ENCODE data around the gene DDX46.
"Not testable (repeated sequence)": the region's sequence is repeated elsewhere in the genome, so short reads cannot be mapped to it uniquely, and the experiment has no call there.

DDX46 gene, protein sequence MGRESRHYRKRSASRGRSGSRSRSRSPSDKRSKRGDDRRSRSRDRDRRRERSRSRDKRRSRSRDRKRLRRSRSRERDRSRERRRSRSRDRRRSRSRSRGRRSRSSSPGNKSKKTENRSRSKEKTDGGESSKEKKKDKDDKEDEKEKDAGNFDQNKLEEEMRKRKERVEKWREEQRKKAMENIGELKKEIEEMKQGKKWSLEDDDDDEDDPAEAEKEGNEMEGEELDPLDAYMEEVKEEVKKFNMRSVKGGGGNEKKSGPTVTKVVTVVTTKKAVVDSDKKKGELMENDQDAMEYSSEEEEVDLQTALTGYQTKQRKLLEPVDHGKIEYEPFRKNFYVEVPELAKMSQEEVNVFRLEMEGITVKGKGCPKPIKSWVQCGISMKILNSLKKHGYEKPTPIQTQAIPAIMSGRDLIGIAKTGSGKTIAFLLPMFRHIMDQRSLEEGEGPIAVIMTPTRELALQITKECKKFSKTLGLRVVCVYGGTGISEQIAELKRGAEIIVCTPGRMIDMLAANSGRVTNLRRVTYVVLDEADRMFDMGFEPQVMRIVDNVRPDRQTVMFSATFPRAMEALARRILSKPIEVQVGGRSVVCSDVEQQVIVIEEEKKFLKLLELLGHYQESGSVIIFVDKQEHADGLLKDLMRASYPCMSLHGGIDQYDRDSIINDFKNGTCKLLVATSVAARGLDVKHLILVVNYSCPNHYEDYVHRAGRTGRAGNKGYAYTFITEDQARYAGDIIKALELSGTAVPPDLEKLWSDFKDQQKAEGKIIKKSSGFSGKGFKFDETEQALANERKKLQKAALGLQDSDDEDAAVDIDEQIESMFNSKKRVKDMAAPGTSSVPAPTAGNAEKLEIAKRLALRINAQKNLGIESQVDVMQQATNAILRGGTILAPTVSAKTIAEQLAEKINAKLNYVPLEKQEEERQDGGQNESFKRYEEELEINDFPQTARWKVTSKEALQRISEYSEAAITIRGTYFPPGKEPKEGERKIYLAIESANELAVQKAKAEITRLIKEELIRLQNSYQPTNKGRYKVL

DNA sequence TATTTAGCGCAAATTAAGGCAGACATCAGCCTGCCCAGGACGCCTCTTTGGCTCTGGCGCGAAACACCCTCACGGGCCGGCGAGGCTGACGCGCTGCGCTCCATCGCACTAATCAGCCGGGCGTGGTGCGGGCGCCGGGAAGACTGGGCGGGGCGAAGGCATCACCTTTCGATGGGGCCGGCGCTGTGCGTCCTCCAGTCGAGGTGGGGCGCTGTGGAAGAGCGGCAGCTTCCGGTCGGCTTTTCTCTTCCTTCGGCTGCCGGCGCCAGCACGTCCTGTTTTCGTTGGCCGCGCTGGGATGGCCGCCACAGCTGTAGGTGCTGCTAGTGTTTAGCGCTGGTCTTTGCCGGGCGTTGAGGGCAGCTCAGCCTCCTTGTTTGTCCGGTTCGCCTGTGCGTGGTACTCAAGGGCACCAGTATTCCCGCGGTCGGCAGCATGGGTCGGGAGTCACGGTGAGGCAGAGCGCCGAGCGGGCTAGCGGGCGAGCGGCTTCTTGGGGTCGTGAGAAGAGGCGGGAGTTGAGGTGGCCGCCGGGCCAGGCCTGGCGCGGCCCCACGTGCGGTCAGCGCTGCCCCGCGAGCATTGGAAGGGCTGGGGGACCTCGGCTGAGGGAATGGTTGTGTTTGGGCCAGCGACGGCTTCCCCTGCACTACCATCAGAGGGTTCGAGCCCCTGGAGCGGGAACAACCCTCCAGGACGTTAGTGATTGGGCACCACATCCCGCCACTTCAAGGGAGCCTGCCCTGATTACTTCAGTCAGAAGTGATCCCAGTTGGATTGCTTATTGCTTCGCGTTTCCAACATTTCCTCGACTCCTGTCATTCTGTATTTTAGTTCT lies at the start of gene DDX46:
Gene DDX46 (plus strand): TSS at position 276 of the 838 bp plus-strand sequence. CDS start 160 bp downstream, at position 436.
- in situ Hi-C loops (cut with HindIII; ENCODE audit: low sequenced_read_pairs): loop anchor here (5.0 kb wide), 1 partner anchor 81 kb away; no protein-coding TSS in a partner anchor

DNA sequence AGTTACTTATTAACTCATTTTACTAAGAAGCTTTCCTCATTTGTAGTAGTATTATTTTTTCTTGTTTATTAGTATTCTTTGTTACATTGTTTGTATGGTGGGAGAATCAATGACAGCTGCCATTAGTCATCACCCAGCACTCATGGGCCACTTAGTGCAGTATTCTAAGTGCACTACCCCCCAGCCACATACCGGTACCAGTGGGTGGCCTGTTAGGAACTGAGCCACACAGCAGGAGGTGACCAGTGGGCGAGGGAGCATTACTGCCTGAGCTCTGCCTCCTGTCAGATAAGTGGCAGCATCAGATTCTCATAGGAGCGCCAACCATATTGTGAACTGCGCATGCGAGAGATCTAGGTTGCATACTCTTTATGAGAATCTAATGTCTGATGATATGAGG lies 44.5 kb upstream of the DDX46 start:
- in situ Hi-C loops (cut with HindIII; ENCODE audit: low sequenced_read_pairs): no loop called here

- in situ Hi-C loops (cut with HindIII; ENCODE audit: low sequenced_read_pairs): no loop called here
Observed at GRCh38 chr5:134714541-134714940, 44.0 kb upstream of the DDX46 start.

DNA sequence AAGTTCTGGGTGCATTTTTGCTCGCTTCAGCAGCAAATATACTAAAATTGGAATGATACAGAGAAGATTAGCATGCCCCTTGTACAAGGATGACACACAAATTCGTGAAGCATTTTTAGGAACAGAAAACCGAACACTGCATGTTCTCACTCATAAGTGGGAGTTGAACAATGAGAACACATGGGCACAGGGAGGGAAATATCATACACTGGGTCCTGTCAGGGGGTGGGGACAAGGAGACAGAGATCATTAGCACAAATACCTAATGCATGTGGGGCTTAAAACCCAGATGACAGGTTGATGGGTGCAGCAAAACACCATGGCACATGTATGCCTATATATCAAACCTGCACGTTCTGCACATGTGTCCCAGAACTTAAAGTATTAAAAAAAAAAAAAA lies 43.1 kb upstream of the DDX46 start:
- in situ Hi-C loops (cut with HindIII; ENCODE audit: low sequenced_read_pairs): not testable (repeated sequence)

- in situ Hi-C loops (cut with HindIII; ENCODE audit: low sequenced_read_pairs): no loop called here
Observed at GRCh38 chr5:134724872-134725271, 33.7 kb upstream of the DDX46 start.

- in situ Hi-C loops (cut with HindIII; ENCODE audit: low sequenced_read_pairs): no loop called here
Observed at GRCh38 chr5:134732819-134733218, 25.8 kb upstream of the DDX46 start.

DNA sequence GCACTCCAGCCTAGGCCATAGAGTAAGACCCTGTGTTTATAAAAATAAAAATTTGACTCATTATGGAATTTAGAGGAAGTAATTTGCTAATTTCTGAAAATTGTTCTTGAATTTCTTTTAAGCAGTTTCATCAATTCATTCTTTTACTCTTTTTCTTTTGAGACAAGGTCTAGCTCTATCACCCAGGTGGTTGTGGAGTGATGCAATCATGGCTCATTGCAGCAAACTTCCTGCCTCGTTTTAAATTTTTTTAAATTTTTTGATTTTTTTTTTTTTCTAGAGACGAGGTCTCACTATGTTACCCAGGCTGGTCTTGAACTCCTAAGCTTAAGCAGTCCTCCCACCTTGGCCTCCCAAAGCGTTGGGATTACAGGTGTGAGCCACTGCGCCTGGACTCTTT lies 23.3 kb upstream of the DDX46 start:
- in situ Hi-C loops (cut with HindIII; ENCODE audit: low sequenced_read_pairs): no loop called here

DNA sequence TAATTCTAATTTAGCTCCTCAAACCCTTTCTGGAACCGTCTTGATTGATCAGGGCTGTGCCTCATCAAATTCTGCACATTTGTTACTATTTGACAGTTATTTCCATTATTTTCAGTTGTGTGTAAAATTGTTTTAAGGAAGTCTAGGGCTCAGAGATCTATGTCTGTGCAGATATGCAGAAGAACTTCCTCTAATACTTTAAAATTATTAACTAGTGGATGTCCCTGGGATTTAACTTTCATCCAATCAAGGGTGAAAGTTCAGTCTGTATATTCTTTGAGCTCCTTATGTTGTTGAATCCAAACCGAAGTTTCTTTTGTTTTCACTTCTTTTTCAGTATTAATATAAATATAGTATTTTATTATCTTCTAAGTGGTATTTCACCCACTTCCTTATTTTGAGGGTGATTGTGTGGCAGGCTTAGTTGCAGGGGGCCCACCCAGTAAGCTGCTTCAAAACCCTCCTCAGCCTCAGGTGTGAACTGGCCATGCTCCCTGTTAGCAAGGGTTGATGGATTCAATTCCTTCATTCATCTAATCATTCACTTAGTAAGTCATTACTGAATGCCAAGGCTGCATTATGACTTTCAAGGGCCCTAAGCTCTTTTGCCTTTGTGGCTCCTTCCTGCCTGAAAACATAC lies 22.3 kb upstream of the DDX46 start:
- in situ Hi-C loops (cut with HindIII; ENCODE audit: low sequenced_read_pairs): no loop called here

DNA sequence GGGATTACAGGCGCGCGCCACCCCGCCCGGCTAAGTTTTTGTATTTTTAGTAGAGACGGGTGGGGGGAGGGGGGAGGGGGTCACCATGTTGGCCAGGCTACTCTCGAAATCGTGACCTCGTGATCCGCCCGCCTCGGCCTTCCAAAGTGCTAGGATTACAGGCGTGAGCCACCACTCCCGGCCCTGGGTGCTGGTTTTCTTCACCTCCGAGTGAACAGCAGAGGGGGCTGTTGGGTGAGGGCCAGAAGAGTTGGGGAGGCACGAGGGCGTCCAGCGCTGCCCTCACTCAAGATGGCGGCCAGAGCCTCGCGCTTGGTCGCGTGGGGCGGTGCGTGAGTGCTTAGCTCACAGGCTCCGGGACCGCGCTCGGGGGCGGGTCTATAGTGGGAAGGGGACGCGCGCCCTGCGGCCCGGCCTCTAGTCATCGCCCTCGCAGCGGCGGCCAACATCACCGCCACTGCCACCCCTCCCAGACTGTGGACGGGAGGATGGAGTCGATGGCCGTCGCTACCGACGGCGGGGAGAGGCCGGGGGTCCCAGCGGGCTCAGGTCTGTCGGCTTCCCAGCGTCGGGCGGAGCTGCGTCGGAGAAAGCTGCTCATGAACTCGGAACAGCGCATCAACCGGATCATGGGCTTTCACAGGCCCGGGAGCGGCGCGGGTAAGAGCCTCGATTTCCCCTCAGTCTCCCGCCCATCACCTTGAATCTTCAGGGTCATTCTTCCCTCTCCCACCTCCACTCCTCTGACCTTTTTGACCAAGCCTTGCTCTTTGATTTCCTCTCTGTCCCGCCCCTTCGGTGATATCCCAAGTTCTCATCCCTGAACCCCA lies 20.2 kb upstream of the DDX46 start, which contains the start of gene CAMLG:
Gene CAMLG (plus strand): TSS at position 416 of the 830 bp plus-strand sequence. CDS start 73 bp downstream, at position 489.
- in situ Hi-C loops (cut with HindIII; ENCODE audit: low sequenced_read_pairs): no loop called here

GRCh38 chr5:134738963-134739661 lies 19.5 kb upstream of the DDX46 start:
- in situ Hi-C loops (cut with HindIII; ENCODE audit: low sequenced_read_pairs): no loop called here

DNA sequence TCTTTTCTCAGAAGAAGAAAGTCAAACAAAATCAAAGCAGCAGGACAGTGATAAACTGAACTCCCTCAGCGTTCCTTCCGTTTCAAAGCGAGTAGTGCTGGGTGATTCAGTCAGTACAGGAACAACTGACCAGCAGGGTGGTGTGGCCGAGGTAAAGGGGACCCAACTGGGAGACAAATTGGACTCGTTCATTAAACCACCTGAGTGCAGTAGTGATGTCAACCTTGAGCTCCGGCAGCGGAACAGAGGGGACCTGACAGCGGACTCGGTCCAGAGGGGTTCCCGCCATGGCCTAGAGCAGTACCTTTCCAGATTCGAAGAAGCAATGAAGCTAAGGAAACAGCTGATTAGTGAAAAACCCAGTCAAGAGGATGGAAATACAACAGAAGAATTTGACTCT lies 17.5 kb upstream of the DDX46 start:
- in situ Hi-C loops (cut with HindIII; ENCODE audit: low sequenced_read_pairs): no loop called here

DNA sequence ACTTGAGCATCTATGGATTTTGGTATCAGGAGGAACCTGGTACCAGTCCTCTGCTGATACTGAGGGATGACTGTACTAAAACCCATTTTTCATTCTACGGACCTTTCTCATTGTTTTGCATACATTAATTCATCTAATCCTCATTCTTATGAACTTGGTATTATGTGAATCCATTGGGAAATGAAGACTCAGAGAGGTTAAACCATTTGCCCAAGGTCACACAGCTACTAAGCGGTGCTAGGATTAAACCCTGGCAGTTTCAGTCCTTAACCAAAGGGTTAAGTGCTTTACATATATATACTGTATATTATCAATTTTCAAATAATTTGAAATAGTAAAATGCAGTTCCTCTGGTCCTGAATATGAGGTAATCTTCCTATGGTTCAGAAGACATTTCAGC lies 16.4 kb upstream of the DDX46 start:
- in situ Hi-C loops (cut with HindIII; ENCODE audit: low sequenced_read_pairs): no loop called here

DNA sequence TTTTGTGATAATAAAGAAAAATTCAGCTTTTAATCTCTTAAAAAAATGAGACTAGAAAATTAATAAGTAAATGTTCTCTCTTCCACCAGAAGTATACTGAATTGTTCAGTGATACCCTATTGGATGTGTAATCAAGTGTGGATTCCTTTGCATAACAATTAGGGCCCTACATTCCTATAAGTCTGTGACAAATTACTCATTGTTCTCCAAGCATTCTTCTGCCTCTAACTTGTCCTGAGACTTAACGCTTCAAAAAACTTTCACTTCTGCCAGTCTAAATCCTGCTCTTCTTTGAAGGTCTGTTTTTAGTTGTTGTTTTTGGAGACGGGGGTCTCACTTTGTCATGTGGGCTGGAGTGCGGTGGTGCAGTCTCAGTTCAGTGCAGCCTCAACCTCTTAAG lies 9.2 kb upstream of the DDX46 start:
- in situ Hi-C loops (cut with HindIII; ENCODE audit: low sequenced_read_pairs): no loop called here

DNA sequence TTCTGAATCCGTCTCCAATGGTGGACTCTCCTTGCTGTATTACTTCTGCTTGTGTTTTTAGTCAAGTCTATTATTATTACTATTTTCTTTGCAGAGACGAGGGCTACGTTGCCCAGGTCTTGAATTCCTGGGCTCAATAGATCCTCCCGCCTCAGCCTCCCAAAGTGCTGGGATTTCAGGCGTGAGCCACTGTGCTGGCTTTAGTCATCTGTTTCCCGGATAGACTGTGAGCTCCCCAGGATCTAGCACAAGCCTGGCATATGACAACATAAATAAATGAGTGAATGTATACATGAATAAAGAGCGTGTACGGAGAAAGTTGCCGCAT lies 439 bp upstream of the DDX46 start:
- in situ Hi-C loops (cut with HindIII; ENCODE audit: low sequenced_read_pairs): loop anchor here (5.0 kb wide), 1 partner anchor 81 kb away; no protein-coding TSS in a partner anchor

DNA sequence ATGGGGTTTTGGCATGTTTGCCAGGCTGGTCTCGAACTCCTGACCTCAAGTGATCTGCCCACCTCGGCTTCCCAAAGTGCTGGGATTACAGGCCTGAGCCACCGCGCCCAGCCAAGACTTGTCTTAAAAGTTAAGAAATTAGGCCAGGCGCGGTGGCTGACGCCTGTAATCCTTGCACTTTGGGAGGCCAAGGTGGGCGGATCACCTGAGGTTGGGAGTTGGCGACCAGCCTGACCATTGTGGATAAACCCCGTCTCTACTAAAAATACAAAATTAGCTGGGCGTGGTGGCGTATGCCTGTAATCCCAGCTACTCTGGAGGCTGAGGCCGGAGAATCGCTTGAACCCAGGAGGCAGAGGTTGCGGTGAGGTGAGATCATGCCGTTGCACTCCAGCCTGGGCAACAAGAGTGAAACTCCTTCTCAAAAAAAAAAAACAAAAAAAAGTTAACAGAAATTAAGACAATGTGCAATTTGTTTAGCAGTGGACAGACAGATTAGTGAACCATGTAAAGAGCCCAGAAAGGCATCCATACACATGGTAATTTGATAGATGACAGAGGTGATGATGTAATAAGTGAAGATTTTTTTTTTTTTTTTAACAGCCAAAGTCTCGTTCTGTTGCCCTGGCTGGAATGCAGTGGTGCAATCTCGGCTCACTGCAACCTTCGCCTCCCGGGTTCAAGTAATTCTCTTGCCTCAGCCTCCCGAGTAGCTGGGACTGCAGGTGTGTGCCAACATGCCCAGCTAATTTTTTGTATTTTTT lies 9.1 kb downstream of the DDX46 start:
- in situ Hi-C loops (cut with HindIII; ENCODE audit: low sequenced_read_pairs): not testable (repeated sequence)

DNA sequence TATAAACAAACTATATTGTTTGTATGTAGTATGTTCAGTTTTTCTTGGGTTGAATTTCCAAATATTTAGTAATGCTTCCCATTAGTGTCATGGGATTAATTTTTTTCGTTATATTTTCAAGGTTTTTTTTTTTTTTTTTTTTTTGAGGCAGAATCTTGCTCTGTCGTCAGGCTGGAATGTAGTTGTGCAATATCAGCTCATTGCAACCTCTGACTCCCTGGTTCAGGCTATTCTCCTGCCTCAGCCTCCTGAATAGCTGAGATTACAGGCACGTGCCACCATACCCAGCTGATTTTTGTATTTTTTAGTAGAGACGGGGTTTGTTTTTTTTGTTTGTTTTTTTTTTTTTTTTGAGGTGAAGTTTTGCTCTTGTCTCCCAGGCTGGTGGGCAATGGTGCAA lies 10.6 kb downstream of the DDX46 start:
- in situ Hi-C loops (cut with HindIII; ENCODE audit: low sequenced_read_pairs): no loop called here

GRCh38 chr5:134772461-134773125 lies 14.0 kb downstream of the DDX46 start:
- in situ Hi-C loops (cut with HindIII; ENCODE audit: low sequenced_read_pairs): loop anchor here (5.0 kb wide), 1 partner anchor 85 kb away; no protein-coding TSS in a partner anchor
